GM23248 (cell line): ENCODE results near the gene ZNF710. TPM values are rescaled to one million over a fixed set of nuclear protein-coding genes. Genes with fewer than 3 reads are reported as not detected.

Experiments used
- DNase-seq: peaks from one replicate; pipeline ENCODE4 v3.0.0-alpha.2; 2015
- H2AFZ ChIP-seq: fragments of 200-600 bp; sonication (generic); 2 replicates; pipeline ENCODE4 v1.6.1; 2016; ENCODE audit warnings: antibody characterized with exemption
- H3F3A ChIP-seq: fragments of 200-600 bp; sonication (generic); 2 replicates; pipeline ENCODE4 v1.6.1; 2016; ENCODE audit warnings: mild to moderate bottlenecking, antibody characterized with exemption, mixed run types; ENCODE audit not compliant: insufficient read depth
- H3K27ac ChIP-seq: fragments of 200-600 bp; sonication (generic); 2 replicates; pipeline ENCODE4 v1.5.1; 2016; ENCODE audit warnings: mild to moderate bottlenecking
- H3K27me3 ChIP-seq: fragments of 200-600 bp; sonication (generic); replicated peaks from 2 replicates; pipeline ENCODE4 v1.6.1; 2016; ENCODE audit warnings: mild to moderate bottlenecking; ENCODE audit not compliant: insufficient read depth
- H3K36me3 ChIP-seq: fragments of 200-600 bp; sonication (generic); 2 replicates; pipeline ENCODE4 v1.6.1; 2016; ENCODE audit warnings: low read depth, mild to moderate bottlenecking
- H3K4me1 ChIP-seq: fragments of 200-600 bp; sonication (generic); 2 replicates; pipeline ENCODE4 v1.6.1; 2016; ENCODE audit warnings: mild to moderate bottlenecking; ENCODE audit not compliant: insufficient read depth
- H3K4me2 ChIP-seq: fragments of 200-600 bp; sonication (generic); one replicate; pipeline ENCODE4 v1.6.1; 2016; ENCODE audit warnings: mild to moderate bottlenecking; ENCODE audit not compliant: unreplicated experiment
- H3K4me3 ChIP-seq: fragments of 200-600 bp; sonication (generic); 2 replicates; pipeline ENCODE4 v1.5.1; 2016; ENCODE audit warnings: mild to moderate bottlenecking
- H3K79me2 ChIP-seq: fragments of 200-600 bp; sonication (generic); 2 replicates; pipeline ENCODE4 v1.6.1; 2016; ENCODE audit warnings: mild to moderate bottlenecking; ENCODE audit not compliant: insufficient read depth
- H3K9ac ChIP-seq: fragments of 200-600 bp; sonication (generic); 2 replicates; pipeline ENCODE4 v1.6.1; 2016; ENCODE audit warnings: mild to moderate bottlenecking
- H3K9me2 ChIP-seq: fragments of 200-600 bp; sonication (generic); 2 replicates; pipeline ENCODE4 v1.6.1; 2016; ENCODE audit warnings: mixed run types, mild to moderate bottlenecking, moderate library complexity; ENCODE audit not compliant: insufficient read depth
- H3K9me3 ChIP-seq: fragments of 200-600 bp; sonication (generic); one replicate; pipeline ENCODE4 v1.6.1; 2017; ENCODE audit warnings: low read depth
- H4K20me1 ChIP-seq: fragments of 200-600 bp; sonication (generic); 2 replicates; pipeline ENCODE4 v1.6.0; 2016; ENCODE audit not compliant: insufficient read depth
- EZH2 ChIP-seq: fragments of 200-600 bp; sonication (generic); IDR thresholded peaks from 2 replicates; pipeline ENCODE4 v1.6.1; 2018; ENCODE audit warnings: antibody characterized with exemption, mild to moderate bottlenecking; ENCODE audit not compliant: insufficient read depth, poor library complexity, severe bottlenecking
- EZH2phosphoT487 ChIP-seq: fragments of 200-600 bp; sonication (generic); IDR thresholded peaks from 2 replicates; pipeline ENCODE4 v1.6.1; 2018; ENCODE audit warnings: antibody characterized with exemption, moderate library complexity, mild to moderate bottlenecking, low read depth; ENCODE audit not compliant: insufficient read depth
- WGBS, 2 experiments: methylation state at CpG; one replicate each; pipeline ENCODE4 v1.1.6; 2015 to 2017; ENCODE audit warnings: low lambda C conversion rate in 2 of 2, low coverage in 1 of 2; ENCODE audit errors: missing lambda C conversion rate in 2 of 2; 5-methylcytosine and 5-hydroxymethylcytosine counted together
- in situ Hi-C: fragments of 300-500 bp; cut with MboI; formaldehyde crosslinking; loops from 2 replicates; pipeline ENCODE4 v1.15.0; 2020
- polyA plus RNA-seq: library from polyadenylated mRNA; unstranded; fragments of >200 nt; fragmentation: Nextera tagmentation; extraction: Ambion mirVana; gene quantifications from 2 replicates; pipeline ENCODE4 v1.2.1, GENCODE V29; 2016
- total RNA-seq: library from RNA; depleted of rRNA; stranded (reverse); fragments of >200 nt; shearing (Covaris generic); gene quantifications from 2 replicates; pipeline ENCODE4 v1.2.3, GENCODE V29; 2014

Gene ZNF710
- total and polyA plus RNA-seq, 2 experiments from 2014 or later, result 2.9 to 12.0 TPM

- Histone ChIP-seq H3K27ac (no peak overlapping the region), H3K9ac (no peak overlapping the region), H3F3A (no peaks in the 10 kb centered on the region), H3K4me1 (no peaks in the 10 kb centered on the region), H3K9me2 (no peaks in the 10 kb centered on the region), H3K9me3 (no peaks in the 10 kb centered on the region), H2AFZ (no peak overlapping the region), H3K36me3 (0 out of 2 replicates have a peak, but pooled peaks cover 3% of the 10 kb centered on the region), H3K4me3 (no peak overlapping the region), H3K4me2 (no peak overlapping the region), H4K20me1 (no peaks in the 10 kb centered on the region; the same call in 1 of the 2 replicates), H3K79me2 (peaks cover 100% of the 10 kb centered on the region), H3K27me3 (no peaks in the 10 kb centered on the region)
- 55 to 62% methylated on average over 4 of the region's 4 CpGs for WGBS, 2 experiments
- no peak for DNase-seq
- no peak for TF ChIP-seq EZH2
- TF ChIP-seq EZH2phosphoT487, result no peak
- in situ Hi-C loops, result no loop called here
These were observed 15.6 kb downstream of the ZNF710 start for GRCh38 chr15:90016721-90017120.

GRCh38 chr15:90018216-90018831, 17.2 kb downstream of the ZNF710 start:
- no peak overlapping the region for H3K4me3 ChIP-seq
- peaks cover 100% of the 10 kb centered on the region for H3K79me2 ChIP-seq
- in situ Hi-C loops, result no loop called here
- no peak overlapping the region for H3K27ac ChIP-seq
- no peak for TF ChIP-seq EZH2phosphoT487
- no peaks in the 10 kb centered on the region for H3K9me3 ChIP-seq
- no peaks in the 10 kb centered on the region for H3K4me1 ChIP-seq
- 93 to 95% methylated on average over 17 of the region's 17 CpGs for WGBS, 2 experiments
- no peaks in the 10 kb centered on the region; the same call in 1 of the 2 replicates for H4K20me1 ChIP-seq
- H3K27me3 ChIP-seq, result no peaks in the 10 kb centered on the region
- no peak overlapping the region for H3K9ac ChIP-seq
- no peaks in the 10 kb centered on the region for H3F3A ChIP-seq
- H3K9me2 ChIP-seq, result no peaks in the 10 kb centered on the region
- no peak overlapping the region for H3K4me2 ChIP-seq
- no peak overlapping the region for H2AFZ ChIP-seq
- no peaks in the 10 kb centered on the region for H3K36me3 ChIP-seq
- DNase-seq, result no peak

- no peak overlapping the region for H3K9ac ChIP-seq
- no peak overlapping the region for H2AFZ ChIP-seq
- in situ Hi-C loops, result no loop called here
- H3K79me2 ChIP-seq, result peaks cover 97% of the 10 kb centered on the region
- no peaks in the 10 kb centered on the region; the same call in 1 of the 2 replicates for H4K20me1 ChIP-seq
- H3K4me1 ChIP-seq, result no peaks in the 10 kb centered on the region
- H3K9me3 ChIP-seq, result no peaks in the 10 kb centered on the region
- no peaks in the 10 kb centered on the region for H3K9me2 ChIP-seq
- no peaks in the 10 kb centered on the region for H3K36me3 ChIP-seq
- no peak for TF ChIP-seq EZH2
- no peak for TF ChIP-seq EZH2phosphoT487
- WGBS, 2 experiments, result 87 to 90% methylated on average over 8 of the region's 8 CpGs
- H3K4me2 ChIP-seq, result no peak overlapping the region
- H3K27me3 ChIP-seq, result no peaks in the 10 kb centered on the region
- no peak overlapping the region for H3K4me3 ChIP-seq
- DNase-seq, result no peak
- no peaks in the 10 kb centered on the region for H3F3A ChIP-seq
- H3K27ac ChIP-seq, result no peak overlapping the region
These were observed 18.5 kb downstream of the ZNF710 start for GRCh38 chr15:90019611-90020010.

GRCh38 chr15:90020021-90020735, 19.1 kb downstream of the ZNF710 start:
- no peaks in the 10 kb centered on the region; the same call in 1 of the 2 replicates for H4K20me1 ChIP-seq

More at GRCh38 chr15:90020021-90020735, 19.1 kb downstream of the ZNF710 start:
- Histone ChIP-seq H3K4me1 (no peaks in the 10 kb centered on the region), H2AFZ (no peak overlapping the region), H3K36me3 (no peaks in the 10 kb centered on the region), H3F3A (no peaks in the 10 kb centered on the region), H3K27ac (no peak overlapping the region), H3K27me3 (no peaks in the 10 kb centered on the region), H3K9ac (no peak overlapping the region), H3K79me2 (peaks cover 97% of the 10 kb centered on the region), H3K9me2 (no peaks in the 10 kb centered on the region), H3K4me3 (no peak overlapping the region), H3K9me3 (no peaks in the 10 kb centered on the region), H3K4me2 (no peak overlapping the region)
- WGBS, 2 experiments, result 83 to 87% methylated on average over 10 to 18 of the region's 18 CpGs
- in situ Hi-C loops, result no loop called here
- no peak for DNase-seq
- no peak for TF ChIP-seq EZH2phosphoT487
- TF ChIP-seq EZH2, result no peak
